GM23338 (cell line): Measurements from ENCODE around the gene FCHSD1. TPM values are rescaled to one million over a fixed set of nuclear protein-coding genes. Genes with fewer than 3 reads are reported as not detected.

Source experiments
- ATAC-seq: fragments of 200-7000 bp; cut with Tn5 transposase; 3 replicates; pipeline ENCODE4 v1.9.1; 2020
- DNase-seq: peaks from one replicate; pipeline ENCODE4 v3.0.0-alpha.2; 2015; ENCODE audit warnings: low spot score
- H2AFZ ChIP-seq: fragments of 200-600 bp; sonication (generic); 2 replicates; pipeline ENCODE4 v1.8.0; 2016; ENCODE audit warnings: antibody characterized with exemption, mild to moderate bottlenecking, moderate library complexity
- H3F3A ChIP-seq: fragments of 200-600 bp; sonication (generic); replicated peaks from 2 replicates; pipeline ENCODE4 v1.8.0; 2017; ENCODE audit warnings: antibody characterized with exemption, mixed run types, low read depth
- H3K27ac ChIP-seq: fragments of 200-600 bp; sonication (generic); 2 replicates; pipeline ENCODE4 v1.6.1; 2016; ENCODE audit warnings: low read depth
- H3K27me3 ChIP-seq: fragments of 200-600 bp; sonication (generic); 2 replicates; pipeline ENCODE4 v1.8.0; 2016; ENCODE audit warnings: mild to moderate bottlenecking, mixed run types, moderate library complexity; ENCODE audit not compliant: insufficient read depth
- H3K36me3 ChIP-seq: fragments of 200-600 bp; sonication (generic); 2 replicates; pipeline ENCODE4 v1.8.0; 2016; ENCODE audit warnings: mild to moderate bottlenecking; ENCODE audit not compliant: insufficient read depth
- H3K4me1 ChIP-seq: fragments of 200-600 bp; sonication (generic); 2 replicates; pipeline ENCODE4 v1.8.0; 2016; ENCODE audit warnings: mild to moderate bottlenecking, moderate library complexity; ENCODE audit not compliant: insufficient read depth
- H3K4me2 ChIP-seq: fragments of 200-600 bp; sonication (generic); 2 replicates; pipeline ENCODE4 v1.7.1; 2017; ENCODE audit warnings: mixed run types
- H3K4me3 ChIP-seq: fragments of 200-600 bp; sonication (generic); 2 replicates; pipeline ENCODE4 v1.6.1; 2016; ENCODE audit warnings: mixed run types
- H3K79me2 ChIP-seq: fragments of 200-600 bp; sonication (generic); replicated peaks from 2 replicates; pipeline ENCODE4 v1.8.0; 2017; ENCODE audit warnings: mild to moderate bottlenecking; ENCODE audit not compliant: insufficient read depth
- H3K9me2 ChIP-seq: fragments of 200-600 bp; sonication (generic); 2 replicates; pipeline ENCODE4 v1.8.0; 2017; ENCODE audit not compliant: insufficient read depth
- H4K20me1 ChIP-seq: fragments of 200-600 bp; sonication (generic); replicated peaks from 2 replicates; pipeline ENCODE4 v1.8.0; 2017; ENCODE audit warnings: mild to moderate bottlenecking; ENCODE audit not compliant: insufficient read depth
- H3K27ac Mint-ChIP-seq: 2 replicates; pipeline ENCODE4 v1.8.0; 2020; ENCODE audit warnings: inconsistent platforms, mild to moderate bottlenecking, moderate library complexity, mixed read lengths
- H3K27me3 Mint-ChIP-seq: 3 replicates; pipeline ENCODE4 v1.8.0; 2022; ENCODE audit warnings: low read depth, mild to moderate bottlenecking, moderate library complexity, mixed read lengths, inconsistent platforms; ENCODE audit not compliant: insufficient read depth, poor library complexity
- H3K36me3 Mint-ChIP-seq: 3 replicates; pipeline ENCODE4 v1.8.0; 2021; ENCODE audit warnings: low read depth, mild to moderate bottlenecking, inconsistent platforms, moderate library complexity, mixed read lengths
- H3K4me1 Mint-ChIP-seq: 3 replicates; pipeline ENCODE4 v1.8.0; 2020; ENCODE audit warnings: mild to moderate bottlenecking, inconsistent platforms, mixed read lengths
- H3K4me3 Mint-ChIP-seq: 3 replicates; pipeline ENCODE4 v1.8.0; 2021; ENCODE audit warnings: moderate library complexity, mild to moderate bottlenecking, inconsistent platforms, mixed read lengths
- H3K9me3 Mint-ChIP-seq: 3 replicates; pipeline ENCODE4 v1.8.0; 2020; ENCODE audit warnings: moderate library complexity, mild to moderate bottlenecking, inconsistent platforms, mixed read lengths
- CREB1 ChIP-seq: fragments of 250-450 bp; sonication (Bioruptor Pico); IDR thresholded peaks from 2 replicates; pipeline ENCODE4 v1.5.0; 2020; ENCODE audit warnings: low read depth, mild to moderate bottlenecking, moderate library complexity
- CTCF ChIP-seq, 2 experiments: fragments of 200-600 bp in 1 of 2; sonication (generic) in 1 of 2; conservative IDR thresholded peaks; 2 replicates each; pipeline versions ENCODE4 v1.5.1 to v1.6.1; 2016 to 2017; ENCODE audit warnings: antibody characterized with exemption in 2 of 2, low read depth in 2 of 2, mild to moderate bottlenecking in 2 of 2, moderate library complexity in 1 of 2
- ETS1 ChIP-seq: IDR thresholded peaks from 2 replicates; pipeline ENCODE4 v1.6.1; 2016; ENCODE audit warnings: antibody characterized with exemption
- EZH2 ChIP-seq: fragments of 200-600 bp; sonication (generic); IDR thresholded peaks from one replicate; pipeline ENCODE4 v1.8.0; 2017; ENCODE audit warnings: antibody characterized with exemption, mild to moderate bottlenecking, low read depth; ENCODE audit not compliant: unreplicated experiment
- EZH2phosphoT487 ChIP-seq: fragments of 200-600 bp; sonication (generic); IDR thresholded peaks from one replicate; pipeline ENCODE4 v1.8.1; 2018; ENCODE audit warnings: antibody characterized with exemption; ENCODE audit not compliant: unreplicated experiment
- JUNB ChIP-seq: IDR thresholded peaks from one replicate; pipeline ENCODE4 v1.6.1; 2016; ENCODE audit warnings: antibody characterized with exemption; ENCODE audit not compliant: unreplicated experiment
- NANOG ChIP-seq: IDR thresholded peaks from 2 replicates; pipeline ENCODE4 v1.6.1; 2016; ENCODE audit warnings: antibody characterized with exemption, borderline replicate concordance
- POLR2AphosphoS5 ChIP-seq: IDR thresholded peaks from 2 replicates; pipeline ENCODE4 v1.6.1; 2016; ENCODE audit warnings: antibody characterized with exemption, low read depth
- REST ChIP-seq: IDR thresholded peaks from one replicate; pipeline ENCODE4 v1.6.1; 2018; ENCODE audit warnings: antibody characterized with exemption; ENCODE audit not compliant: unreplicated experiment
- STAT1 ChIP-seq: IDR thresholded peaks from one replicate; pipeline ENCODE4 v1.6.1; 2016; ENCODE audit warnings: antibody characterized with exemption; ENCODE audit not compliant: unreplicated experiment
- ZNF114 ChIP-seq: fragments of 250-450 bp; sonication (Bioruptor Pico); IDR thresholded peaks from 2 replicates; pipeline ENCODE4 v1.5.0; 2020; ENCODE audit warnings: mild to moderate bottlenecking, moderate library complexity
- ZNF331 ChIP-seq: fragments of 250-450 bp; sonication (Bioruptor Pico); IDR thresholded peaks from 2 replicates; pipeline ENCODE4 v1.5.0; 2020; ENCODE audit warnings: low read depth, mild to moderate bottlenecking, moderate library complexity
- ZNF462 ChIP-seq: fragments of 250-450 bp; sonication (Bioruptor Pico); IDR thresholded peaks from 2 replicates; pipeline ENCODE4 v1.5.0; 2020; ENCODE audit warnings: mild to moderate bottlenecking, moderate library complexity
- polyA plus RNA-seq: library from polyadenylated mRNA; unstranded; fragments of >200 nt; fragmentation: Nextera tagmentation; extraction: Ambion mirVana; gene quantifications from 2 replicates; pipeline ENCODE4 v1.2.1, GENCODE V29; 2016
- total RNA-seq: library from RNA; depleted of rRNA; stranded (reverse); fragments of >200 nt; shearing (Covaris generic); gene quantifications from 2 replicates; pipeline ENCODE4 v1.2.3, GENCODE V29; 2014

FCHSD1 gene
- total and polyA plus RNA-seq, 2 experiments from 2014 or later: 24.7 to 46.6 TPM

- H3K27ac ChIP-seq: no peak overlapping the region
- peaks cover 44% of the 10 kb centered on the region for H3K79me2 ChIP-seq
These were observed 14.0 kb downstream of the FCHSD1 start for GRCh38 chr5:141637123-141637766.

More at GRCh38 chr5:141637123-141637766, 14.0 kb downstream of the FCHSD1 start:
- no peaks in the 10 kb centered on the region for H3K9me3 Mint-ChIP-seq
- peaks cover 8% of the 10 kb centered on the region for H3K27me3 Mint-ChIP-seq
- H3K36me3 Mint-ChIP-seq: peaks cover 38% of the 10 kb centered on the region
- peaks cover 3% of the 10 kb centered on the region; the same call in 1 of the 2 replicates for H3K27me3 ChIP-seq
- DNase-seq: peak; percentile 60
- H3F3A ChIP-seq: 0 out of 2 replicates have a peak, but pooled peaks cover 14% of the 10 kb centered on the region
- peak overlapping the region; percentile 91 for H3K4me3 Mint-ChIP-seq
- H4K20me1 ChIP-seq: peaks cover 27% of the 10 kb centered on the region
- peaks cover 20% of the 10 kb centered on the region for H3K4me1 ChIP-seq
- TF ChIP-seq ETS1 (no peak), POLR2AphosphoS5 (no peak), CREB1 (CRISPR knock-in tag) (no peak), JUNB (no peak), ZNF114 (CRISPR knock-in tag) (no peak), CTCF (conservative IDR thresholded peaks at IDR 0.05; ENCODE audit: low read depth in 2 of 2) (no peak), STAT1 (no peak), ZNF331 (CRISPR knock-in tag) (no peak), NANOG (no peak), REST (no peak), ZNF462 (CRISPR knock-in tag) (no peak), EZH2phosphoT487 (no peak), EZH2 (no peak)
- no peak overlapping the region for H3K27ac Mint-ChIP-seq
- 0 out of 2 replicates have a peak, but pooled peaks cover 4% of the 10 kb centered on the region for H3K36me3 ChIP-seq
- peaks cover 34% of the 10 kb centered on the region for H3K4me1 Mint-ChIP-seq
- H3K9me2 ChIP-seq: no peaks in the 10 kb centered on the region
- ATAC-seq: peak; percentile 29
- H2AFZ ChIP-seq: peak overlapping the region; percentile 92
- peak overlapping the region; percentile 99 for H3K4me3 ChIP-seq
- H3K4me2 ChIP-seq: peak overlapping the region; percentile 95
